Liver (tissue), 3 donors: ENCODE measurements around the gene EMP2.

Experiments used
- ATF3 ChIP-seq: IDR thresholded peaks from 2 replicates; pipeline ENCODE4 v1.6.1; 2016; ENCODE audit warnings: antibody characterized with exemption
- CTCF ChIP-seq: fragments of 150-350 bp; IDR thresholded peaks from 2 replicates; pipeline ENCODE4 v1.5.1; 2017; ENCODE audit warnings: improper control_type of control experiment, low read depth, low read length; ENCODE audit not compliant: missing input control
- FOXA1 ChIP-seq: IDR thresholded peaks from 2 replicates; pipeline ENCODE4 v1.6.1; 2016; ENCODE audit warnings: antibody characterized with exemption
- GABPA ChIP-seq, 2 donors: IDR thresholded peaks in 1 of 2; conservative IDR thresholded peaks in 1 of 2; 2 replicates each; pipeline ENCODE4 v1.6.1; 2016; ENCODE audit warnings: antibody characterized with exemption in 2 of 2, mild to moderate bottlenecking in 1 of 2, moderate library complexity in 1 of 2
- JUND ChIP-seq, 2 donors: IDR thresholded peaks; 2 replicates each; pipeline ENCODE4 v1.6.1; 2016; ENCODE audit warnings: antibody characterized with exemption in 2 of 2
- MAX ChIP-seq: IDR thresholded peaks from 2 replicates; pipeline ENCODE4 v1.6.1; 2016; ENCODE audit warnings: antibody characterized with exemption
- RAD21 ChIP-seq, 2 donors: IDR thresholded peaks; 2 replicates each; pipeline ENCODE4 v1.6.1; 2016; ENCODE audit warnings: antibody characterized with exemption in 2 of 2, mild to moderate bottlenecking in 2 of 2
- REST ChIP-seq: IDR thresholded peaks from 2 replicates; pipeline ENCODE4 v1.6.1; 2016; ENCODE audit warnings: antibody characterized with exemption, mild to moderate bottlenecking
- RXRA ChIP-seq, 2 donors: IDR thresholded peaks; 2 replicates each; pipeline ENCODE4 v1.6.1; 2017 to 2018; ENCODE audit warnings: antibody characterized with exemption in 2 of 2, mild to moderate bottlenecking in 1 of 2
- SP1 ChIP-seq: IDR thresholded peaks from 2 replicates; pipeline ENCODE4 v1.6.1; 2018; ENCODE audit warnings: antibody characterized with exemption, mild to moderate bottlenecking
- TAF1 ChIP-seq: conservative IDR thresholded peaks from 2 replicates; pipeline ENCODE4 v1.6.1; 2016; ENCODE audit warnings: antibody characterized with exemption, mild to moderate bottlenecking
- YY1 ChIP-seq: IDR thresholded peaks from 2 replicates; pipeline ENCODE4 v1.6.1; 2016; ENCODE audit warnings: antibody characterized with exemption, mild to moderate bottlenecking
- ZBTB33 ChIP-seq: IDR thresholded peaks from 2 replicates; pipeline ENCODE4 v1.6.1; 2016; ENCODE audit warnings: antibody characterized with exemption
- donor health status: healthy.
- donor health status: healthy.

GRCh38 chr16:10552281-10552680 is 28.1 kb downstream of the EMP2 start:
- TF ChIP-seq CTCF (no peak), MAX (no peak), YY1 (no peak), ZBTB33 (no peak), SP1 (no peak), RAD21 (IDR thresholded peaks at IDR 0.05) (no peak), RXRA (IDR thresholded peaks at IDR 0.05) (no peak), GABPA (IDR thresholded peaks at IDR 0.05 in 1 of 2, conservative IDR thresholded peaks at IDR 0.05 in 1 of 2) (no peak), JUND (IDR thresholded peaks at IDR 0.05) (no peak), ATF3 (no peak), REST (no peak), FOXA1 (no peak), TAF1 (no peak)
